ENCODE results near the gene CDK19.
"Not testable (repeated sequence)": the region's sequence is repeated elsewhere in the genome, so short reads cannot be mapped to it uniquely, and the experiment has no call there.

Gene CDK19

GRCh38 chr6:110587328-110587727 lies 227.9 kb downstream of the CDK19 start:
- no peak for DNase-seq (ENCODE audit: low read depth in 2 of 2)

GRCh38 chr6:110581679-110582078 lies 233.6 kb downstream of the CDK19 start:
- DNase-seq (ENCODE audit: low read depth in 2 of 2), result no peak

- not testable (repeated sequence) for DNase-seq (ENCODE audit: low read depth in 2 of 2)
Observed at GRCh38 chr6:110577596-110578167, 237.6 kb downstream of the CDK19 start.

GRCh38 chr6:110575925-110576463 lies 239.3 kb downstream of the CDK19 start:
- DNase-seq (ENCODE audit: low read depth in 2 of 2), result no peak

GRCh38 chr6:110574817-110575216 lies 240.5 kb downstream of the CDK19 start:
- DNase-seq (ENCODE audit: low read depth in 2 of 2), result no peak

- no peak for DNase-seq (ENCODE audit: low read depth in 2 of 2)
Observed at GRCh38 chr6:110573537-110573936, 241.7 kb downstream of the CDK19 start.

- DNase-seq (ENCODE audit: low read depth in 2 of 2), result no peak
Observed at GRCh38 chr6:110573136-110573535, 242.1 kb downstream of the CDK19 start.

GRCh38 chr6:110567957-110568696 lies 247.1 kb downstream of the CDK19 start:
- no peak for DNase-seq (ENCODE audit: low read depth in 2 of 2)

- DNase-seq (ENCODE audit: low read depth in 2 of 2), result no peak
Observed at GRCh38 chr6:110566346-110567125, 248.7 kb downstream of the CDK19 start.

- no peak for DNase-seq (ENCODE audit: low read depth in 2 of 2)
Observed at GRCh38 chr6:110564703-110565421, 250.4 kb downstream of the CDK19 start.

GRCh38 chr6:110563711-110564110 lies 251.6 kb downstream of the CDK19 start:
- no peak for DNase-seq (ENCODE audit: low read depth in 2 of 2)

GRCh38 chr6:110562316-110562915 lies 252.9 kb downstream of the CDK19 start:
- DNase-seq (ENCODE audit: low read depth in 2 of 2), result no peak

- no peak for DNase-seq (ENCODE audit: low read depth in 2 of 2)
Observed at GRCh38 chr6:110561696-110562095, 253.6 kb downstream of the CDK19 start.

- no peak for DNase-seq (ENCODE audit: low read depth in 2 of 2)
Observed at GRCh38 chr6:110561008-110561396, 254.3 kb downstream of the CDK19 start.

- no peak for DNase-seq (ENCODE audit: low read depth in 2 of 2)
Observed at GRCh38 chr6:110560239-110561007, 254.8 kb downstream of the CDK19 start.

Data from stimulated activated CD4-positive, alpha-beta T cell treated with anti-CD3 and anti-CD28 coated beads, Interleukin-4, amount 100 ng/mL, for 48 hours (primary cell).